HuH-7 (cell line): ENCODE data around the gene KRTAP22-1.

ENCODE experiments used
- DNase-seq: peaks from one replicate; pipeline ENCODE4 v3.0.0; 2011; ENCODE audit warnings: low spot score

The KRTAP22-1 gene

DNA sequence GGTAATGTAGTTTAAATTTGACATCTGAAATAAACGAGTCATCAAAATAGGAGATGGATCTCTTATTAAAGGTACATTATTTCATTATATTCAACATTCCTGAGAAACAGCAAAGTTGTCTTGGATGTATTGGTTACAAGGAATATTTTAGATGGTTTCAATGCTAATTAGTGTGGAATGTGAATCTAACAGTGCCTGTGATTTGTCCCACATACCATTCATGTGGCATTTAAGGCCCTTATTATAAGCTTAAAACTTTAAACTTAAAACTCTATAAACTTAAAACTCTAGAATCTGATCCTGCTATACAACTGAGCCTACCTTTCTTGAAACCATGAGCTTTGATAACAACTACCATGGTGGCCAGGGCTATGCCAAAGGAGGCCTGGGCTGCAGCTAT is at the start of gene KRTAP22-1:
TSS of gene KRTAP22-1 (plus strand) at position 301 of the 400 bp plus-strand sequence.
- DNase-seq, result no peak

DNA sequence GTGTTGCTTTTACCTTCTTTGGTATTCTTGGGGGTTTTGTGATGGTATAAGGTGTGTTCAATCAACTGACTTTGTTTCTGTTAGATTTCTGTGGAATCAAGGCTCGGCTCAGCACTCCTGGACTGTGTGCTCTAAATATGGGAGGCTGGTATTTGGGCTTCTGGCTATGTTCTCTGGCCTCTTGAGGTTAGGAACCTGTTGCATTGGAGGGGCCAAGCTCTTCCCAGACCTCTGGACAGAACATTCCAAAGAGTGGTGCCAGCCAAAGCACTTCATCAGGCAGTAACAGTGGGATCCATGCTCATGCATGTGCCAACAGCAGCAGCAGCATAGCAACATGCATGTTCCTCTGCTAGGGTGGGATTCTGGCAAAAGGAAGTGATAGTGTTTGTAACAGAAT is 48.1 kb upstream of the KRTAP22-1 start:
- DNase-seq, result no peak

DNA sequence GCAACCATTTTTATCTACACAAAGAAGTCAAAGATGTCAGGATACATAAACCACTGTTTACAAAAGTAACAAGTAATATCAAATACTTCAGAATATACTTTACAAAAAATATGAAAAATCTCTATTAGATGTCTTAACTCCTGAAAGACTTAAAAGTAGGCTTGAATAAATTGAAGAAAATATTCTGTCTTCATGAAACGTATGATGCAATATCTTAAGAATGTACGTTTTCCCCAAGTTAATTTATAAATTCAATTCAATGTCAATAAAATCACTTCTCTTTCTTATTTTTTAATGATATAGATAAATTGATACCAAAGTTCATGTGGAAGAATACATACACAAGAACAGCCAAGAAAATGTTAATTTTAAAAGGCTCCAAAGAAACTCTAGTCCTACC is 45.8 kb upstream of the KRTAP22-1 start:
- no peak for DNase-seq

DNA sequence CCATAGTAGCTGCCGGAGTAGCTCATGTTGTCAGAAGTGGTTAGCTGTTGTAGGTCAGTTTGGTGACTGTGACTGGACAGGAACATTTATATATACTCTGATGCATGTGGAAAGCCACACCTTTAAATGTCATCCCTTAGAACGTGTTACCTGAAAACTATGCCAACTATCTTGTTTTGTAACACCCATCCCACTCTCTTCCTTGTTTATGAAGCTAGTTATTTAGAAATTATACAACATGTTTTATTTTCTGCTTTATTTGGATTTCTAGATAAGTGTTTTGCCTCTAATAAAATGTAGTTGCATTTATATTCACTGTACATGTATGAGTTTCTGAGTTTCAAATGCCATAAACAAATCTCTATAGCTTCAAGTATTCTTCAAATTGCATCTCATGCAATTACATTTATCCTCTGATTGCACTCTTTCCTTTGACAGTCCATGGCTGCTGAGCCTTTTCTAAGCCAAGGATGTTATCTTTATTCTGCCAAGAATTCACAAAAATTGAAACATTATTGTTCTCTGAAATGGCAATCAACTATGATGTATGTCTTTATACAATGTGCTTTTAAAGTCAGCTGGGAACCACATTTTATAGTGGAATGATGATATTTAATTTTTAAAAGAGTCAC is 39.5 kb upstream of the KRTAP22-1 start, which contains the start of gene KRTAP19-7:
TSS of gene KRTAP19-7 (minus strand) at position 51 of the 632 bp plus-strand sequence. CDS start at position 26, 25 bp downstream.
- no peak for DNase-seq

DNA sequence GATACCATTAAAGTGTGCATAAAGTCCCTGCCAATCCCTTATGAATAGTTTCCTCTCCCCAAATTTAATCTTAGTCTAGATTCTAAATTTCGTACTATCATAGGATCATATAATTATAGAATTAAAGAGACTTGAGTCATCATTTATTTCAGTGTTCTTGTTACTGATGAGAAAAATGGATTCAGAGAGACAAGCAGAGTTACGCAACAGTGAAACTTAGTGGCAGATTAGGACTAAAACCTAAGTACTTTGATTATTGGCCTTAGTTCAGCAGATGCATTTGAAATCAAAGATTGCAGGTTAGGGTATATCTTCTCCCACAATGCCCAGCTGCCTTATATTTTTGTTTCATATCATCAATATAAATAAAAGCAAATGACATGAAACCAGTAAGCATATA is 38.9 kb upstream of the KRTAP22-1 start:
- DNase-seq, result no peak

DNA sequence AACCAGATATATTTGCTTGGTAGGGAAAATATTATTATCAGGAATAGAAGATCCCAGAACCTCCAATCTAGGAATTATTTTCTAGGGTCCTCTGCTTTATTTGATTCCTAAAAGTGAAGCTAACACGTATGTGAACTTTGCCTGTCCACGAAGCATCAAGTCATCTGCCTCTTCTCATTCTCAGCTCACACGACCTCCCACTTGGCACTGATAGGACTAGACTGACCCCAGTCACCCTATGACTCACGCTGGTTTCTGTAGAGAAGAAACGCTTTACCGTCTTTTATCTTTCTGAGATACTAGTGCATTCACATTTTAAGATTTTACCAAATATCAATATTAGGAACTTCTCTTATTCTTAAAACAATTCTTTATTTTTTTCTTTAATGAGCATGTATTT is 37.8 kb upstream of the KRTAP22-1 start:
- no peak for DNase-seq

DNA sequence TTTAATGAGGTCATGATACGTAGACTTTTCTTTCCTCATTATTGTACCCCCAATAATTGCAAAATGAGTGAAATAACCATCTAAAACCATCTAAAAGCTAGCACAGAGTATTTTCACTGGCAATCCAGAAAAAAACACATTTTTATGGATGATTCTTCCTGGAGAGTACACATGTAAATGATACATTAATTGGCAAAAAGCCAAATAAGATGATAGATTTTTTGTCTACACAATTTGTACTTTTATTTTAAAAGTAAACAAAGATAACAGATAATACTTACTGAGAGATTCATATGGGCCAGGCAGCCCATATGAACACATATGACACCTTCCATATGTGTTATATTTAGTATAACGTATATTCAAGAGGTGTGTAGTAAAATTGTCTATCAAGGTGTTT is 37.3 kb upstream of the KRTAP22-1 start:
- no peak for DNase-seq

DNA sequence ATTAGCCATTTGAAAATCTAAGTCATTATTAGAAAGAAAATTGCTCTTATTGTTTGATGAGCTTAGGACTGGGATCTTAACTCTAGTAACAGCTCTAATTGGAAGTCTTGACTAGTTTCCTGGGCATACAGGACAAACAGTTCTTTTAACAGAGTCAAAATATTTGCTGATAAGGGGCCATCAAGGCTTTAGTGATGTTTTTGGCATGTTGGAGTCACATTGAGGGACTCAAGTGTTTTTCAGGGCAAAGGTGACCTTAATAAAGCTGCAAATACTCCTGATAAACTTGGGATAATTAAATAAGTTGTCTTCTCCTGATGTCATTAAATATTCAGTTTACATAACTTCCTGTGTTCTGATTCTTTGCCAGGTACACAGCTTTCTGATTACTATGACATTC is 33.3 kb upstream of the KRTAP22-1 start:
- no peak for DNase-seq

DNA sequence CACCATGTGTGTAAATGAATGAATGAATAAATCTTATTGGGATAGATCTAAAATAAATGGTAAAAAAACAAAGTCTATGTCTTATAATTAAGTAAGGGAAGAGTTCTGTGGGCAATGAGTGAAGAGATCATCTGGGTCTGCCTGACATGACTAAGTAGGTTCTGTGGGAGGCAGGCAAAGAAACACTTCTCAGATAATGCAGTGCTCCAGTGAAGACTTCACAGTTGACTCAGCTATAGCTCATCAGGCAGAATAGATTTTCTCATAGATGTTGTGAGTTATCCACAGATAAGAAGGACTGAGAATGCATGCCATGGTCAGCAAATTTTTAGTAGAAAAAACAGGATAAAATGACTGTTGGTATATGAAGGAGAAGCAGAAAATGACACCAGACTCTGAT is 23.1 kb upstream of the KRTAP22-1 start:
- DNase-seq, result no peak

DNA sequence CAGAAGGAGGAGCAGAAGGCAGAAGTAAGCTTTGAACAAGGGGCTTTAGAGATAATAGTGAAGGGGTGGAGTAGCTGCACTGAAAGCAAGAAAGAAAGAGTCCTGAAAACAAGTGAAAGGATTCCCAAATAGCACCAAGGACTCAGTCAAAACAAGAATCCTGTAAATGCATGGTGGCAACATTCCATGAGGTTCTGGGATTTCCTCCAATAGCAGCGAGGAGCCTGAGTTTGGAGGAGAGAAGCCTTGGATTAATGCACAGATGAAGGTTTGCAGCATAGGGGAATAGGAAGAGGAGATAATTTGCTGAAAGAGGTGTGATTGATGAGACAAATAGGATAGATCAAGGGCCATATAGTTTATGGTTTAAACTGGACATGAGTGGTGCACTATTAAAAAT is 21.5 kb upstream of the KRTAP22-1 start:
- DNase-seq, result no peak

DNA sequence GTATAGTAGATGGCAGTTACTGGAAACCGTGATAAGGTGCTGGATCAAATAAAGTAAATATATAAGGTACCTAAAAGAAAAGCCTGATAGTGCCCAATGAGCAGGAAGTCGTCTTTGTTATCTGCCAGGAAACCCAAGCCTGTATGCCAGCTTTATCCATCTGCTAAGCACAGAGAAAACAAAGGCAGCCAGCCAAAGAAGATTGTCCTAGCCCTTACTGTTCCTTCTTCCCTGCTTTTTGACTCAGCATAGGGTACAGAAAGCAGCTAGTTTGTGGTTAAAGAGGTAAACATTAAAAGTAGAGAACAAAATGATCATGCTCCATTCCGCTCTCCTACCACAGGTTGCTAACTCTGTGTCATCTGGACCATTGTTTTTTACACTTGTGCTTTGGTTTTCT is 20.8 kb upstream of the KRTAP22-1 start:
- no peak for DNase-seq

DNA sequence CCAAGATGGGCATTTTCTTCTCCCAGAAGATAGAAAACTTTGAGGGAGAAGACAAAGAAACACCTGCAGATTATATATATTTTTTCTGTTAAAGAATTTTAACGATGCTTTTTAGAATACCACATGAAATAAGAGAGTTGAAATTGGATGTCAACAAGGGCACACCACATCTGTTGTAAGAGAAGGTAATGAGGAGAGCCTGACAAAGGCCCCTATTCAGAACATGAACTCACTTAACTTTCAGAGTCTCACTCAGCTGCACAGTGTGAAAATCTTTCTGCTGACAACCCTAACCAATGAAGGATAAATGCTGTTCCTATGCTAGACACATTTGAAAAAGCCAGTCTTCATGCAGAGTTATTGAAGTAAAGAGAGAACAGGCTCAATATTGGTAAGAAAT is 18.0 kb upstream of the KRTAP22-1 start:
- DNase-seq, result no peak

DNA sequence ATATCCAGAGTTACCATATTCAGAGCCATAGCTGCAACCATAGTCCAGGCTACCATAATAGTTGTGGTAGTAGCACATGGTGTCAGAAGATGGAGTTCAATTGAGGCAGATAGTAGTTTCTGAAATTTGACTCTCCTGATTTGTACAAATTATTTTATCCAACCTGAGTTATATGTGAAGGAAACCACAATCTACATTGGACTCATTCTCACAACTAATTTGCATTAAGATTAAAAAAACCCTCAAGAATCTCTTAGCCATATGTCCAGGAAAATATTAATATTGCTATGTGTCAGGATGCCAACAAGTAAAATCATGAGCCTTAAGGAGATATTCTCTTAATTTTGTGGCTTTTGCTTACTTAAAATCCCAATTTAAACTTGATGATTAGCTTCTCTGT is 10.6 kb upstream of the KRTAP22-1 start, which contains the start of gene KRTAP22-2:
TSS of gene KRTAP22-2 (minus strand) at position 101 of the 400 bp plus-strand sequence.
- DNase-seq, result no peak

DNA sequence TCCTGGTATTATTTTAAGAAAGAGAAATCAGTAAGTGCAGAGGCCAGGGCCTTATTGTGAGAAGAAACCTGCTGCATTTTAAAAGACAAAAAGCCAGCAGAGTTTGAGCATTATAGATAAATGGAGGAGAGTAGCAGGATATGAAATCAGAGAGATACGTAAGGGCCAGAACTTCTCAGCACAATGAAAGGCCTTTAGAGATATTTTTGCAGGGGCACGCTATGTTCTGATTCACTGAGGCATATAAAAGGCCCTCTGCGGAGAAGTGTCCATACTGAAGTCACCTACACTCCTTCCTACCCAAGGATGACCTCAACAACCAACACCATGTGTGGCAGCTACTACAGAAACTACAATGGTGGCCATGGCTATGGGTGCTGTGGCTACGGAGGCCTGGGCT is 8.7 kb upstream of the KRTAP22-1 start, which contains the start of gene KRTAP6-3:
TSS of gene KRTAP6-3 (plus strand) at position 301 of the 400 bp plus-strand sequence. CDS start at position 307, 6 bp downstream.
- no peak for DNase-seq

DNA sequence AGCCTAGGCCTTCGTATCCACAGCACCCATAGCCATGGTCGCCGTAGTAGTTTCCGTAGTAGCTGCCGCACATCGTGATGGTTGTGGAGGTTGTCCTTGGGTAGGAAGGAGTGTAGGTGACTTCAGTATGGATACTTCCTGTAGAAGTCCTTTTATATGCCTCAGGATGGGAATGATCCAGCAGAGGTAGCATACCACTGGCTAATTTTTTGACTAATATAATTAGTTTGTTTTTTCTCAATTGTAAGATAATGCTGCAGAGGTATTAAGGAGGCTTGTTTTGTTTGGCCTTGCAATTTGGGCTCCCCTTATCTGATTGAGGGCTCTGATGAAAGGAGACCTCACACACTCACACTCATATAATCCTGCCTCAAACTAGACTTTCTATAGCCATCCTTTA is 2.1 kb upstream of the KRTAP22-1 start, which contains the start of gene KRTAP6-2:
TSS of gene KRTAP6-2 (minus strand) at position 101 of the 400 bp plus-strand sequence. CDS start at position 73, 28 bp downstream.
- DNase-seq, result no peak

DNA sequence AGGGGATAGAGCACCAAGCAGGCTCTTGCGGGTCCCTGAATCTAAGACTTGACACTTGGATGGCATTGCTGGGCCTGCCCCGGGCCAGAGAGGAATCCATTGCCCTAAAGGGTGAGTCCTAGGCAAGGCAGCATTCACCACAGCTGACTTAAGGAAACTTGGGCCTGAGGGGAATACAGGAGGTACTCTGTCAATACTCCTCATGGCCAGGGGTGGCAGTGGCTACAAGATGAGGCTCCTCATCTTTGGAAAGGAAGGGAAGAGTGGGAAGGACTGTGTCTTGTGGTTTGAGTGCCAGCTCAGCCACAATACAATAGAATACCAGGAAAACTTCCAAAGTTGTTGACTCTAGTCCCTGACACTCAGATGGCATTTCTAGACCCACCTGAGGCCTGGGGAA is 5.1 kb downstream of the KRTAP22-1 start:
- no peak for DNase-seq

DNA sequence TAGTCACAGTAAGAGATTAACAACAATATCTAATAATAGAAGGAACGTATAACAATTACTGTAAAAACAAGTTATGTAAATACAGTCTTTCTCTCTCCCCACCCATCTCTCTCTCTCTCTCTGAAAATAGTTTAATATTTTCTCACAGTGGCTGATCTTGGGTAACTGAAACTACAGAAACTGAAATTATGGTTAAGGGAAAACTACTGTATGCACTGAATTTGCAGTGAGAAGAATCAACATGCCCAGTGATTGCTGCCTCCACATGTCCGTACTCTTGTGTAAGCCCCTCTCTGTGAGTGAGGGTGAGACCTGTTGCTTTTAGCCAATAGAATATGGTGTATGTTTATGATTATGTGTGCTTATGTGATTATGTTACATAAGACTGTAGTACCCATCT is 11.2 kb downstream of the KRTAP22-1 start:
- no peak for DNase-seq

DNA sequence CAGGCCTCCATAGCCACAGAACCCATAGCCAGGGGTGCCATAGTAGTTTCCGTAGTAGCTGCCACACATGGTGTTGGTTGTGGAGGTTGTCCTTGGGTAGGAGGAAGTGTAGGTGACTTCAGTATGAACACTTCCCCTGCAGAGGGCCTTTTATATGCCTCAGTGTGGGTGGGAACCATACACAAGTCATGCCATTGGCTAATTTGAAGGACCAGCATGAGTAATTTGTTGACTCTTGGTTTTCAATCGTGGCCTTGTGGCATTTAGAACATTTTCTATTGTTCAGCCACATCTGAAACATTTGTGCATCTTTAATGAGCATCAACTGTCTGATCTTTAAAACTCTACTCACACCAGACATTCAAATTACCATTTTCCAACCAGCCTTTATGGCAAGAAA is 12.9 kb downstream of the KRTAP22-1 start, which contains the start of gene KRTAP6-1:
TSS of gene KRTAP6-1 (minus strand) at position 95 of the 400 bp plus-strand sequence. CDS start at position 69, 26 bp downstream.
- no peak for DNase-seq

DNA sequence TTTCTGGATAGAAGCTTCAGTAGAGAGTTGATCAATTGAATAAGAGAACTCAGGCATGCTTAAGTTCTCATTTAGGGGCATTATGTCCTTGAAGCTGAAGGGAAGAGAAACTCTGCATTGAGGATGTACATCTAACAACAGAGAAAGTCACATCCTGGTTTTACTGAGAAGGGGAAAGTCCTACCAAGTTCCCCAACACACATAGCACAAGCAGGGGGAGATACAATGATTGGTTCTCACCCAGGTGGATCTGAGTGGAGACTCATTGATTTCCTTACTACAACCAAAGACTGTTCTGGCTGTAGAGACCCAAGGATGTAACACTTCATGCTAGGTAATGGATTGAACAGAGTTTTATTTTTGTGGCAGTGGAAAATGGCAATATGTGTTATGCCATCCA is 14.3 kb downstream of the KRTAP22-1 start:
- DNase-seq, result no peak

DNA sequence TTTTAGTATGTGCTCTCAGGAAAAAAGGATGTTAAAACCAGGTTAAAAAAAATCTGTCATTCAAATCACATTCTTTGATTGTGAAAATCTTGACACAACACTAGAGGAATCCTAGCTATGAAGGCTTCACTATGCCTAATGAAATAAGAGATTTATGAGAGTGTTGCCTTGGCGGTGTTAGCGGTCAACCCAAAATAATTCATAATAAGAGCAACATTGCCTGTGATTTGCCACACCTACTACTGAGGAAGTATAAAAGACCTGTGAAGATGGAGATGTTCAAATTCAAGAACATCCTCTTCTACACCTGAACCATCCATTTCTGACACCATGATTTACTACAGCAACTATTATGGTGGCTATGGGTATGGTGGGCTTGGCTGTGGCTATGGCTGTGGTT is 15.2 kb downstream of the KRTAP22-1 start, which contains the start of gene KRTAP20-1:
TSS of gene KRTAP20-1 (plus strand) at position 301 of the 400 bp plus-strand sequence. CDS start at position 331, 30 bp downstream.
- DNase-seq, result no peak

DNA sequence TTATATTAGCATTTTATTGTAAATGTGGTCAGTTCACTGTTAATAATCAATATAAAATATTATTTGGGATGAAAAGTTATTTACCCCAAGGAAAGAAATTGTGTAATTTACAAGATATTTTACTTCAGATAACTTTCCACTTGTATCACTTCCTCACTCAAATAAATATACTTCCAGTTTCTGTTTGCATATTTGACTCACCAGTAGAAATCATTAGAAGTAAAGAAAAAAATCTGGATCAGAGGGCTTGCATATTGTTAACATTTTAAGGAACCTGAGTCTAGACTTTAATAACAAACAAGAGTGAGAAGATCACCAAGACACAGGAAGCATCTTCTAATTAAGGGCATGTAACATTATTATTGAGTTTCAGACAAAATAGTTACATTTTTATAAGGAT is 19.2 kb downstream of the KRTAP22-1 start:
- no peak for DNase-seq

DNA sequence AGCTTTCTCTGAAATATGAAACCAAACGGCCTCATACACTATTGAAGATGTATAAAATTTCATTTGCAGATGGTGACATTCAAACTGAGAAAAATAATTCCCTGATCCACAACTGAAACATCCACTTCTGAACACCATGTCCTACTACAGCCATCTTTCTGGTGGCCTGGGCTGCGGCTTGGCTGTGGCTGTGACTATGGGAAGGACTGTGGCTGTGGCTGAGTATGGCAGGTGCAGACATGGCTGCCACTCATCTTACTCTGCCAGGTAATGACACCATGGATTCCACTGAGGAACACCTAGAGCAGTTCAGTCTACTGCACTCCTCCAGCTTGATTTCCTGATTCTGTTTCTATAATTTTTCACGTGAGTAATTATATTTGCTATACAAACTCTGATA is 19.6 kb downstream of the KRTAP22-1 start, which contains the start of gene KRTAP20-4:
TSS of gene KRTAP20-4 (plus strand) at position 106 of the 400 bp plus-strand sequence.
- no peak for DNase-seq

DNA sequence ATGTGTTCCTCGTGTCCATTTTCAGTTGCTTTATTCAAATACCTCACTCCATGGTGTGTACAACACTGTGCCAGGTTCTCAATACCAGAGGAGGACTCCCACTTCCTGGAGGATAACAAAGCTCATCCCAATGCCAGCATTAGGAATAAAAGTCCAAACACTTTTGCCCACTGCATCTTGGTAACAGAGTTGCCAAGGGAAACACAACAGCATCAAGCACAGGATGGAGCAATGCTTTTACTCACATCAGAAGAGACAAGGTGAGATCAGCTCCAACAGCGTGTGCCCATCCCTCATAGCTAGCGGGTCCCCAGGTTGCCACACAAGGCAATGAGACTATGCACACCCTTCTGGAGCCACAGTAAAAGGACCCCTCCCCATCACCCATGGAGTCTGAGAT is 22.5 kb downstream of the KRTAP22-1 start:
- DNase-seq, result no peak
